GM21529 (cell line): ENCODE results near the gene ACAN.

ENCODE experiments used
- ATAC-seq: cut with Tn5 transposase; IDR thresholded peaks from one replicate; pipeline ENCODE4 v1.9.1; 2021; ENCODE audit not compliant: unreplicated experiment

Gene ACAN

GRCh38 chr15:88876573-88876972 is 73.3 kb downstream of the ACAN start:
- ATAC-seq, result no peak

GRCh38 chr15:88877415-88877814 is 74.2 kb downstream of the ACAN start:
- ATAC-seq, result no peak

- ATAC-seq, result no peak
Observed at GRCh38 chr15:88877906-88878305, 74.7 kb downstream of the ACAN start.

- peak; percentile 87 for ATAC-seq
Observed at GRCh38 chr15:88878720-88879184, 75.5 kb downstream of the ACAN start.

- no peak for ATAC-seq
Observed at GRCh38 chr15:88880944-88881740, 77.9 kb downstream of the ACAN start.

- no peak for ATAC-seq
Observed at GRCh38 chr15:88881775-88882174, 78.5 kb downstream of the ACAN start.

- ATAC-seq, result no peak
Observed at GRCh38 chr15:88882785-88883184, 79.5 kb downstream of the ACAN start.

GRCh38 chr15:88887068-88887580 is 83.9 kb downstream of the ACAN start:
- no peak for ATAC-seq

- ATAC-seq, result no peak
Observed at GRCh38 chr15:88888719-88889118, 85.5 kb downstream of the ACAN start.

GRCh38 chr15:88890495-88890894 is 87.3 kb downstream of the ACAN start:
- no peak for ATAC-seq

GRCh38 chr15:88891540-88892254 is 88.5 kb downstream of the ACAN start:
- no peak for ATAC-seq

- ATAC-seq, result peak; percentile 55
Observed at GRCh38 chr15:88894348-88894818, 91.1 kb downstream of the ACAN start.

GRCh38 chr15:88894819-88895767 is 91.9 kb downstream of the ACAN start, which contains the start of gene HAPLN3:
Gene HAPLN3, minus strand, starts transcription at chr15:88895544. Its CDS starts 8,246 bp downstream, at chr15:88887298.
- peak; percentile 18 for ATAC-seq

- ATAC-seq, result no peak
Observed at GRCh38 chr15:88896333-88897033, 93.2 kb downstream of the ACAN start.

GRCh38 chr15:88897142-88897455 is 93.9 kb downstream of the ACAN start:
- no peak for ATAC-seq

- no peak for ATAC-seq
Observed at GRCh38 chr15:88897456-88898194, 94.4 kb downstream of the ACAN start.

GRCh38 chr15:88898736-88899135 is 95.5 kb downstream of the ACAN start:
- no peak for ATAC-seq

GRCh38 chr15:88899251-88899650 is 96.0 kb downstream of the ACAN start:
- ATAC-seq, result no peak

- ATAC-seq, result no peak
Observed at GRCh38 chr15:88900309-88900981, 97.2 kb downstream of the ACAN start.
